K562 (cell line): ENCODE results near the gene LRP1B. TPM values are rescaled to one million over a fixed set of nuclear protein-coding genes. Genes with fewer than 3 reads are reported as not detected.

Experiments used
- ATAC-seq: fragments of 200-7000 bp; cut with Tn5 transposase; 3 replicates; pipeline ENCODE4 v1.9.1; 2020; ENCODE audit warnings: moderate library complexity
- BruUV-seq: library from RNA; stranded (reverse); fragments of 400-500 nt; replicated peaks from 2 replicates; lab custom pipeline; 2021; lab: Mats Ljungman, UMichigan
- CTCF ChIA-PET: fragments of 300-600 bp; formaldehyde crosslinking; extraction: SDS; loops from one replicate; lab custom pipeline; 2021; ENCODE audit warnings: low intra/inter-chr PET ratio; lab: Yijun Ruan, JAX
- POLR2A ChIA-PET: fragments of 300-600, 350-650 bp; sonication (Branson Sonifier 250); formaldehyde crosslinking; extraction: SDS; loops from one replicate; lab custom pipeline; 2021; ENCODE audit warnings: antibody characterized with exemption, inconsistent platforms; lab: Yijun Ruan, JAX
- DNase-seq, 4 experiments: peaks; one replicate each; pipeline versions ENCODE4 v3.0.0 to v3.0.0-alpha.2; 2011 to 2018; ENCODE audit warnings: low spot score in 3 of 4, mixed read lengths in 3 of 4; ENCODE audit errors: extremely low read depth in 1 of 4
- FAIRE-seq: peaks from 2 replicates; lab custom pipeline; 2011; peaks lifted over from hg19 to GRCh38; lab: Jason Lieb, UNC
- H2AFZ ChIP-seq: 2 replicates; pipeline ENCODE4 v1.6.0; 2011; ENCODE audit warnings: low read depth, low read length, control low read depth, inconsistent platforms
- H3K27ac ChIP-seq: fragments of 200-600 bp; 3 replicates; pipeline ENCODE4 v1.8.0; 2011; ENCODE audit warnings: low read depth, mild to moderate bottlenecking, control low read depth, inconsistent platforms, low read length, moderate library complexity, mixed read lengths; ENCODE audit errors: extremely low read depth
- H3K27me3 ChIP-seq, 2 experiments: fragments of 300-600 bp in 1 of 2; 2 replicates in 1 of 2; 3 replicates in 1 of 2; pipeline versions ENCODE4 v1.6.0 to v1.8.0; 2011; ENCODE audit warnings: inconsistent platforms in 2 of 2, low read length in 2 of 2, mild to moderate bottlenecking in 1 of 2, mixed read lengths in 1 of 2, moderate library complexity in 1 of 2; ENCODE audit not compliant: control insufficient read depth in 2 of 2, insufficient read depth in 2 of 2
- H3K36me3 ChIP-seq: fragments of 300-600 bp; 3 replicates; pipeline ENCODE4 v1.8.0; 2011; ENCODE audit warnings: mild to moderate bottlenecking, low read length, inconsistent platforms; ENCODE audit not compliant: control insufficient read depth, insufficient read depth
- H3K4me1 ChIP-seq, 2 experiments: fragments of 200-600 bp in 1 of 2; replicated peaks in 1 of 2; 2 replicates in 1 of 2; 3 replicates in 1 of 2; pipeline versions ENCODE4 v1.5.1 to v1.8.0; 2011; ENCODE audit warnings: inconsistent platforms in 2 of 2, low read length in 2 of 2, mild to moderate bottlenecking in 1 of 2, mixed read lengths in 1 of 2, moderate library complexity in 1 of 2; ENCODE audit not compliant: control insufficient read depth in 2 of 2, insufficient read depth in 2 of 2
- H3K4me2 ChIP-seq: 2 replicates; pipeline ENCODE4 v1.6.1; 2011; ENCODE audit warnings: low read length, control low read depth, inconsistent platforms, mixed read lengths; ENCODE audit not compliant: insufficient read depth
- H3K4me3 ChIP-seq: fragments of 200-600 bp; sonication (generic), shearing (Covaris generic); 2 replicates; pipeline ENCODE4 v1.5.1; 2016; ENCODE audit warnings: control low read depth, inconsistent platforms
- H3K79me2 ChIP-seq: fragments of 200-600 bp; 3 replicates; pipeline ENCODE4 v1.8.0; 2011; ENCODE audit warnings: low read length, inconsistent platforms; ENCODE audit not compliant: control insufficient read depth, insufficient read depth
- H3K9ac ChIP-seq, 2 experiments: 2 replicates each; pipeline versions ENCODE4 v1.6.0 to v1.6.1; 2011; ENCODE audit warnings: low read depth in 2 of 2, low read length in 2 of 2, control low read depth in 1 of 2, inconsistent platforms in 1 of 2, mild to moderate bottlenecking in 1 of 2, mixed read lengths in 1 of 2; ENCODE audit not compliant: insufficient read depth in 1 of 2
- H3K9me1 ChIP-seq: one replicate; pipeline ENCODE4 v1.6.0; 2011; ENCODE audit warnings: inconsistent platforms, mild to moderate bottlenecking, low read length, moderate library complexity; ENCODE audit not compliant: control insufficient read depth, insufficient read depth
- H3K9me3 ChIP-seq: replicated peaks from 2 replicates; pipeline ENCODE4 v1.5.1; 2011; ENCODE audit warnings: low read depth, low read length, inconsistent platforms; ENCODE audit not compliant: control insufficient read depth, insufficient read depth
- H4K20me1 ChIP-seq: replicated peaks from 2 replicates; pipeline ENCODE4 v1.6.1; 2011; ENCODE audit warnings: low read length, inconsistent platforms, mixed read lengths; ENCODE audit not compliant: control insufficient read depth, insufficient read depth
- ARID3A ChIP-seq: IDR thresholded peaks from 2 replicates; pipeline ENCODE4 v1.6.1; 2012; ENCODE audit warnings: low read depth, low read length, improper control_type of control experiment, borderline replicate concordance
- CCNT2 ChIP-seq: IDR thresholded peaks from 2 replicates; pipeline ENCODE4 v1.6.1; 2011; ENCODE audit warnings: borderline replicate concordance, low read depth, mild to moderate bottlenecking, moderate library complexity, mixed read lengths, low read length; ENCODE audit not compliant: insufficient read length; ENCODE audit errors: extremely low read depth
- ELF2 ChIP-seq: fragments of 250-450 bp; sonication (Bioruptor Pico); IDR thresholded peaks from 2 replicates; pipeline ENCODE4 v1.5.0; 2021; ENCODE audit warnings: mild to moderate bottlenecking
- ETV6 ChIP-seq, 3 experiments: fragments of 150-350 bp in 1 of 3; sonication (generic) in 1 of 3; formaldehyde crosslinking in 1 of 3; IDR thresholded peaks; 2 replicates each; pipeline versions ENCODE4 v1.6.1 to v1.8.0; 2014 to 2022; ENCODE audit warnings: borderline replicate concordance in 2 of 3, low read depth in 2 of 3, antibody characterized with exemption in 1 of 3, low read length in 1 of 3, mild to moderate bottlenecking in 1 of 3, missing genetic modification reagents in 1 of 3
- FOS ChIP-seq: IDR thresholded peaks from 3 replicates; pipeline ENCODE4 v1.6.1; 2011; ENCODE audit not compliant: insufficient read length; ENCODE audit errors: extremely low read depth
- MCM3 ChIP-seq: fragments of 450-650 bp; IDR thresholded peaks from 2 replicates; pipeline ENCODE4 v1.6.1; 2016
- RNF2 ChIP-seq: sonication (generic); IDR thresholded peaks from 2 replicates; pipeline ENCODE4 v1.6.1; 2016
- SFPQ ChIP-seq: fragments of 200-400 bp; formaldehyde crosslinking; IDR thresholded peaks from 2 replicates; pipeline ENCODE4 v1.6.1; 2017; ENCODE audit warnings: mild to moderate bottlenecking, low read depth, low read length, moderate library complexity
- SMARCE1 ChIP-seq: fragments of 450-650 bp; IDR thresholded peaks from 2 replicates; pipeline ENCODE4 v1.7.1; 2016; ENCODE audit warnings: mild to moderate bottlenecking
- TAF9B ChIP-seq: fragments of 450-650 bp; IDR thresholded peaks from 2 replicates; pipeline ENCODE4 v1.6.1; 2018; ENCODE audit warnings: mild to moderate bottlenecking; ENCODE audit not compliant: partially characterized antibody
- TSC22D4 ChIP-seq: fragments of 450-650 bp; IDR thresholded peaks from 2 replicates; pipeline ENCODE4 v1.6.1; 2016; ENCODE audit warnings: missing genetic modification characterization, missing biosample characterization, control low read depth
- U2AF1 ChIP-seq: fragments of 200-400 bp; formaldehyde crosslinking; optimal IDR thresholded peaks from 2 replicates; pipeline ENCODE3; 2017; ENCODE audit warnings: mild to moderate bottlenecking, low read depth, low read length, moderate library complexity
- ZC3H4 ChIP-seq: sonication (generic); formaldehyde crosslinking; IDR thresholded peaks from 2 replicates; pipeline ENCODE4 v1.9.0; 2021; ENCODE audit warnings: missing genetic modification reagents, borderline replicate concordance
- ZMIZ1 ChIP-seq, 2 experiments: fragments of 150-350 bp in 1 of 2; IDR thresholded peaks; 2 replicates each; pipeline ENCODE4 v1.6.1; 2012 to 2016; ENCODE audit warnings: low read depth in 2 of 2, low read length in 2 of 2, mild to moderate bottlenecking in 1 of 2, moderate library complexity in 1 of 2
- ZNF23 ChIP-seq: fragments of 250-450 bp; sonication (Bioruptor Pico); IDR thresholded peaks from 2 replicates; pipeline ENCODE4 v1.4.0; 2020; ENCODE audit warnings: mild to moderate bottlenecking
- WGBS: fragments of 100-300 bp; shearing (Covaris generic); methylation state at CpG from one replicate; pipeline ENCODE4 v1.1.6; 2016; ENCODE audit warnings: low coverage, mixed read lengths; ENCODE audit not compliant: insufficient coverage; ENCODE audit errors: missing lambda C conversion rate; 5-methylcytosine and 5-hydroxymethylcytosine counted together
- in situ Hi-C: fragments of 300-500 bp; cut with MboI; formaldehyde crosslinking; loops from 4 replicates; pipeline ENCODE4 v1.15.0; 2018; ENCODE audit warnings: inconsistent platforms, mixed read lengths
- intact Hi-C: fragments of 100-400 bp; cut with micrococcal nuclease; formaldehyde crosslinking; loops from 2 replicates; pipeline ENCODE4 v1.14.2; 2022
- polyA plus RNA-seq, 8 experiments: library from polyadenylated mRNA; depleted of rRNA in 4 of 8; stranded (reverse) in 5 of 8; unstranded in 3 of 8; fragments of >200 nt; fragmentation: Nextera tagmentation in 2 of 8; fragmentation: Illumina TruSeq in 1 of 8; extraction: Ambion mirVana in 2 of 8; extraction: Trizol in 1 of 8; gene quantifications; 2 replicates each; pipeline versions ENCODE4 v1.2.1 to v1.2.3, GENCODE V29; 2011 to 2014; ENCODE audit warnings: inconsistent platforms in 1 of 8, missing spikeins in 1 of 8
- total RNA-seq, 7 experiments: library from RNA; depleted of rRNA in 6 of 7; stranded (reverse); fragments of >200 nt in 6 of 7; fragmentation: Illumina TruSeq in 2 of 7; extraction: Trizol in 2 of 7; gene quantifications; 2 replicates each; pipeline versions ENCODE4 v1.2.1 to v1.2.3, GENCODE V29; 2011 to 2021; ENCODE audit warnings: low replicate concordance in 1 of 7

Gene LRP1B
- total and polyA plus RNA-seq, 9 of the 15 experiments (the other 6 are each of a cell fraction or from before 2014, with no cell fraction given): not detected

GRCh38 chr2:141630407-141630930 lies 500.3 kb downstream of the LRP1B start:
- Histone ChIP-seq H3K4me3 (no peak overlapping the region), H3K4me1 (no peaks in the 10 kb centered on the region), H2AFZ (no peak overlapping the region), H3K27me3 (no peaks in the 10 kb centered on the region), H3K9me1 (no peaks in the 10 kb centered on the region), H3K79me2 (no peaks in the 10 kb centered on the region), H3K27ac (no peak overlapping the region), H3K9ac (no peak overlapping the region), H3K36me3 (no peaks in the 10 kb centered on the region), H3K4me2 (no peak overlapping the region), H4K20me1 (no peaks in the 10 kb centered on the region), H3K9me3 (no peaks in the 10 kb centered on the region)
- BruUV-seq: no TSS peak
- no peak for ATAC-seq
- WGBS: 0% methylated on average over 3 of the region's 3 CpGs
- POLR2A ChIA-PET: no interaction called here
- DNase-seq: no peak
- in situ Hi-C loops: no loop called here
- intact Hi-C loops: no loop called here
- FAIRE-seq: no peak
- CTCF ChIA-PET: no interaction called here
- TF ChIP-seq TSC22D4 (tag) (no peak), SFPQ (no peak), CCNT2 (no peak), ETV6 (IDR thresholded peaks at IDR 0.05; ENCODE audit: borderline replicate concordance in 1 of 2, low read depth in 2 of 2, low read length in 1 of 2) (no peak), ETV6 (CRISPR knock-in tag; IDR thresholded peaks at IDR 0.05; ENCODE audit: borderline replicate concordance) (no peak), U2AF1 (no peak), TAF9B (no peak), ARID3A (no peak), ZMIZ1 (IDR thresholded peaks at IDR 0.05; ENCODE audit: low read depth in 2 of 2, low read length in 2 of 2) (no peak), MCM3 (no peak), FOS (no peak), RNF2 (no peak), ZC3H4 (CRISPR knock-in tag) (no peak), SMARCE1 (no peak), ZNF23 (CRISPR knock-in tag) (no peak), ELF2 (no peak)
